ENCODE data around the gene CLDN11.

Gene CLDN11

DNA sequence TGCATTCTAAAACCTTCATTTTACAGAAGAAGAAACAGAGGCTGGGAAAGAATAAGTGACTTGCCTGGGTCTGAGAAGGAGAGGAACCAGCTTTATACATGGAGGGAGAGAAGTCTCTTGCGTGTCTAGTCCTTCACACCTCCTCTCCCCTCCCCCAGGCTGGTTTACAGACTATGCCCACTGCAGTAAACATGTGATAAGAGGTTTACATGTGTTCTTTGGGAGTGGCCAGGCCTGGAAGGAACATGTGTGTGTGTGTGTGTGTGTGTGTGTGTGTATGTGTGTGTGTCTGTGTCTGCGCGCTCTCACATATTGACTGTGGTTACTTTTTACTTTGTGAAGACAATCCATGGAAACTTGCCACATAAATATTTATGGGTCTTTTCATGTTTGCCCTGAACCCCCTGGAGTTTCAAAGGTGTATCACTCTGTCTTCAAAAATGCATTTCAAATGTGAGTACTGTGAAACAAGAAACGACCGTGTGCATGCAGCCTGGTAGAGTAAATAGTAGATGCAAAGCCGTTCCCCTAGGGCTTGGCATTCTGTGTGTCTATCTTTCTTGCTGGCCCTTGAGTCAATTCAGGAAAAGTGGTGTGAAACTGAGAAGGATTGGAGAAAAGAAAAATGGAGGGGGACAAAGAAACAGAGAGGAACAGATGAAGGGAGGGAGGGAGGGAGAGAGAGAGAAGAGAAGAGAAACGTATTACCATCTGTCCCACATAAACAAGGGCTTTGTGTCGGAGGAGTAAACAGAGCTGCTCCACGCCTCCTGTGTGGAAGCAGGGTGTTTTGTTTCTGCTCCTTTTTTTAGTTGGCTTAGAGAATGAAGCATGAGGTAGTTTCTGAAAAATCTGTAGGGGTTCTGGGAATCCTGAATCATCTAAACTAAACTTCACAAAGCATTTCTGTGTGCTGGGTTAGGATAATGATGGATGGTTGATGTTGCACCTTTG, 51.7 kb downstream of the CLDN11 start:
- no peak for DNase-seq (ENCODE audit: low spot score)

DNA sequence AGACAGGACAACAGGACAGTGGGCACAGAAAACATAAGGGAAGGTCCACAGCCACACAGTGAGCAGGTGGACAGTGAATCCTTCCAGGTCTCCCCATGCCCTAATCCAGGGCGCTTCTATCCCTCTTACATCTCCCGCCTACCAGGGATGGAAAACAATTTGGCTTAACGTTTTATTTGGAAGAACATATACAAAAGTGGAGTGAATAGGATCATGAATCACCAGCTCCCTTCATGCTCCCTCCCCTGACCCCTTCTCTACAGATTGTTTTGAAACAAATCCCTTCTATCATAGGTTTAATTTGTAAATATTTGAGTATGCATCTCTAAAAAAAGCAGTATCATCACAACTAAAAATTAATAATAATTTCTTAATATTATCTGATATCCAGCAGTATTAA, 52.5 kb downstream of the CLDN11 start:
- DNase-seq (ENCODE audit: low spot score): no peak

- DNase-seq (ENCODE audit: low spot score): no peak
These were observed 54.7 kb downstream of the CLDN11 start for GRCh38 chr3:170473358-170473757.

GRCh38 chr3:170475092-170475685, 56.5 kb downstream of the CLDN11 start:
- DNase-seq (ENCODE audit: low spot score): no peak

- DNase-seq (ENCODE audit: low spot score): no peak
These were observed 57.6 kb downstream of the CLDN11 start for GRCh38 chr3:170476291-170476690.

- DNase-seq (ENCODE audit: low spot score): no peak
These were observed 58.7 kb downstream of the CLDN11 start for GRCh38 chr3:170477395-170477794.

GRCh38 chr3:170480111-170480510, 61.4 kb downstream of the CLDN11 start:
- DNase-seq (ENCODE audit: low spot score): no peak

GRCh38 chr3:170482199-170482598, 63.5 kb downstream of the CLDN11 start:
- DNase-seq (ENCODE audit: low spot score): no peak

DNA sequence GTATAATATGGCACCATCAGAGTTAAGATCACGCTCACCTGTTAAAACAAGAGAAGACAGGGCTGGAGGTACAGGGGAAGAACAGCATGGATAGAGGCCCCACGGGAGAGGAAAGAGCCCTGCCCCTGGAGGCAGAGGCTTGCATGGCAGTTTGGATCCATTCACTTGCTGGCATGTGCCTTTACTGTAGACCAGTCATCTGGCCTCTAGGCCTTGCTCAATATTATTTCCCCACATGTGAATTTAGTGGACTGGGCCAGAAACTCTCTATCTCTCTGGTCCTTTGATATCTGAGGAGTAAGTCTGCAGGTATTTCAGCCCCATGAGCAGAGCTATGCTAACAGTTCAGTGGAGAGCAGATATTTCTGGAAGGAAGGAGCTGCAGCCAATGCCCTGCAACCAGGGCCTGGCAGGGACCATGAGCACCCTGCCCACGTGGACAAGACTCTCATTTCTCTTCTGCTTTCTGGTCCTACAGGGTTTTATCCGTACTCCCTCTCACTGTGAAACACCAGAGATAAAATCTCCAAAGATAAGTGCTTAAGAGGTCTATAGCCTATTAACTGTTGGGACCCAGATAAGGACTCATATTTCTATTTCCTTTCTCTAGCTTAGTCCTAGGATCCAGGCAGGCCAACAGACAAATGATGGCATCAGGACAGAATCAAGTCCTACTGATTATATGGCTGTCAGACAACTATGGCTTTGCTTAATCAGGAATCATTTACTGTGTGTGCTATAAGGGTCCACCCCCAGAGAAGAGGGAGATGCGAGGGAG, 65.0 kb downstream of the CLDN11 start:
- DNase-seq (ENCODE audit: low spot score): peak; percentile 14

Data from NAMALWA (cell line).